KMS-11 (cell line): ENCODE data around the gene GLCE.

Source experiments
- H2AFZ ChIP-seq: fragments of 200-600 bp; sonication (generic); 2 replicates; pipeline ENCODE4 v1.6.1; 2016; ENCODE audit warnings: antibody characterized with exemption, mixed run types, low read depth
- H3K27ac ChIP-seq: fragments of 200-600 bp; sonication (generic); 2 replicates; pipeline ENCODE4 v1.6.1; 2016; ENCODE audit warnings: mild to moderate bottlenecking, mixed run types
- H3K27me3 ChIP-seq: fragments of 200-600 bp; sonication (generic); 2 replicates; pipeline ENCODE4 v1.6.1; 2017; ENCODE audit warnings: mild to moderate bottlenecking, low read depth, mixed run types, moderate library complexity; ENCODE audit not compliant: insufficient read depth
- H3K36me3 ChIP-seq: fragments of 200-600 bp; sonication (generic); 2 replicates; pipeline ENCODE4 v1.6.1; 2017; ENCODE audit warnings: mild to moderate bottlenecking, mixed run types; ENCODE audit not compliant: insufficient read depth
- H3K4me1 ChIP-seq: fragments of 200-600 bp; sonication (generic); 2 replicates; pipeline ENCODE4 v1.6.1; 2016; ENCODE audit warnings: mild to moderate bottlenecking, low read depth, mixed run types; ENCODE audit not compliant: poor library complexity, severe bottlenecking
- H3K4me2 ChIP-seq: fragments of 200-600 bp; sonication (generic); 2 replicates; pipeline ENCODE4 v1.7.0; 2016; ENCODE audit warnings: mild to moderate bottlenecking, mixed run types
- H3K4me3 ChIP-seq: fragments of 200-600 bp; sonication (generic); IDR thresholded peaks from 2 replicates; pipeline ENCODE4 v1.6.1; 2017; ENCODE audit warnings: low read depth, low read length, mixed read lengths; ENCODE audit not compliant: insufficient read depth
- H3K79me2 ChIP-seq: fragments of 200-600 bp; sonication (generic); 2 replicates; pipeline ENCODE4 v1.6.1; 2016; ENCODE audit warnings: low read depth, mixed run types; ENCODE audit not compliant: insufficient read depth
- H3K9ac ChIP-seq: fragments of 200-600 bp; sonication (generic); 2 replicates; pipeline ENCODE4 v1.6.1; 2016; ENCODE audit warnings: mild to moderate bottlenecking, mixed run types
- H4K20me1 ChIP-seq: fragments of 200-600 bp; sonication (generic); 2 replicates; pipeline ENCODE4 v1.6.1; 2016; ENCODE audit warnings: mild to moderate bottlenecking, mixed run types; ENCODE audit not compliant: insufficient read depth
- TF ChIP-seq, protein P1 (sequence below): fragments of 200-600 bp; sonication (generic); conservative IDR thresholded peaks from 2 replicates; pipeline ENCODE4 v1.6.1; 2017; ENCODE audit warnings: low read depth, mild to moderate bottlenecking, antibody characterized with exemption, low read length, moderate library complexity, mixed read lengths

The GLCE gene

GRCh38 chr15:69143756-69144436, 16.5 kb upstream of the GLCE start:
- Histone ChIP-seq H2AFZ (no peak overlapping the region), H3K4me1 (no peaks in the 10 kb centered on the region), H3K36me3 (no peaks in the 10 kb centered on the region), H3K4me2 (no peak overlapping the region), H4K20me1 (no peaks in the 10 kb centered on the region), H3K27me3 (no peaks in the 10 kb centered on the region), H3K4me3 (no peak overlapping the region), H3K9ac (no peak overlapping the region), H3K79me2 (no peaks in the 10 kb centered on the region), H3K27ac (no peak overlapping the region)
- TF ChIP-seq, protein P1, sequence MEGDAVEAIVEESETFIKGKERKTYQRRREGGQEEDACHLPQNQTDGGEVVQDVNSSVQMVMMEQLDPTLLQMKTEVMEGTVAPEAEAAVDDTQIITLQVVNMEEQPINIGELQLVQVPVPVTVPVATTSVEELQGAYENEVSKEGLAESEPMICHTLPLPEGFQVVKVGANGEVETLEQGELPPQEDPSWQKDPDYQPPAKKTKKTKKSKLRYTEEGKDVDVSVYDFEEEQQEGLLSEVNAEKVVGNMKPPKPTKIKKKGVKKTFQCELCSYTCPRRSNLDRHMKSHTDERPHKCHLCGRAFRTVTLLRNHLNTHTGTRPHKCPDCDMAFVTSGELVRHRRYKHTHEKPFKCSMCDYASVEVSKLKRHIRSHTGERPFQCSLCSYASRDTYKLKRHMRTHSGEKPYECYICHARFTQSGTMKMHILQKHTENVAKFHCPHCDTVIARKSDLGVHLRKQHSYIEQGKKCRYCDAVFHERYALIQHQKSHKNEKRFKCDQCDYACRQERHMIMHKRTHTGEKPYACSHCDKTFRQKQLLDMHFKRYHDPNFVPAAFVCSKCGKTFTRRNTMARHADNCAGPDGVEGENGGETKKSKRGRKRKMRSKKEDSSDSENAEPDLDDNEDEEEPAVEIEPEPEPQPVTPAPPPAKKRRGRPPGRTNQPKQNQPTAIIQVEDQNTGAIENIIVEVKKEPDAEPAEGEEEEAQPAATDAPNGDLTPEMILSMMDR = no peak

- Histone ChIP-seq H3K4me2 (no peak overlapping the region), H3K4me3 (no peak overlapping the region), H2AFZ (no peak overlapping the region), H3K79me2 (no peaks in the 10 kb centered on the region), H3K9ac (no peak overlapping the region), H3K36me3 (no peaks in the 10 kb centered on the region), H3K4me1 (no peaks in the 10 kb centered on the region), H3K27ac (no peak overlapping the region), H3K27me3 (no peaks in the 10 kb centered on the region), H4K20me1 (no peaks in the 10 kb centered on the region)
- TF ChIP-seq, protein P1 = no peak
Observed at GRCh38 chr15:69144530-69144929, 15.9 kb upstream of the GLCE start.

DNA sequence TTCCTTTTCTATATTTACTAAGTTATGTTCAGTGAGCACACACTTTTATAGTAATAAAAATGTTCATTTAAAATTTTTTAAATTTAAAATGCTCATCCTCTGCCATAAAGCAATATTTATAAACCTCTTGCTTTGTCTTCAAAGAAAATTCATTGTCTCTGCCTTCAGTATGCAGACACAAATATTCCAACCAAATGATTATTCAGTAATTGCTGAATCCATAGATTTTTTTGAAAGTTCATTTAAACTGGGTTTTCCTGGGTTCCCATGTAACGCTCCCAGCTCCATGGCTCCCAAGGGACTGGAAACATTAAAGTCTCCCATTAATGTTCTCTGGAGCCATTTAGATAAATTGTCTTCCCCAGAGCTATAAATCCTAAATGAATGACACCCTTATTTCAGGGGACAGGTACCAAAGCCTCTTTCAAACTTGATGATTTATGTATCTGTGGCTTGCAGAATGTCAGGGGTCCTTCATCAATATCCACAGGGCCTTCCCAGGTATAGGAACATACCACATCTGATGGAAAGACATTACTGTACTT, 15.2 kb upstream of the GLCE start:
- no peaks in the 10 kb centered on the region for H3K36me3 ChIP-seq
- no peak overlapping the region for H3K4me3 ChIP-seq
- no peak overlapping the region for H3K4me2 ChIP-seq
- no peaks in the 10 kb centered on the region for H3K27me3 ChIP-seq
- H3K4me1 ChIP-seq = no peaks in the 10 kb centered on the region
- no peaks in the 10 kb centered on the region for H4K20me1 ChIP-seq
- no peak overlapping the region for H3K9ac ChIP-seq
- H3K79me2 ChIP-seq = no peaks in the 10 kb centered on the region
- TF ChIP-seq, protein P1 = no peak
- H3K27ac ChIP-seq = no peak overlapping the region
- H2AFZ ChIP-seq = no peak overlapping the region

GRCh38 chr15:69145694-69146492, 14.5 kb upstream of the GLCE start:
- Histone ChIP-seq H3K27ac (no peak overlapping the region), H3K79me2 (no peaks in the 10 kb centered on the region), H2AFZ (no peak overlapping the region), H3K9ac (no peak overlapping the region), H3K36me3 (no peaks in the 10 kb centered on the region), H3K27me3 (no peaks in the 10 kb centered on the region), H3K4me2 (no peak overlapping the region), H4K20me1 (no peaks in the 10 kb centered on the region), H3K4me3 (no peak overlapping the region), H3K4me1 (no peaks in the 10 kb centered on the region)
- TF ChIP-seq, protein P1 = no peak
